ENCODE measurements around the gene SIRPB1. TPM values are rescaled to one million over a fixed set of nuclear protein-coding genes. Genes with fewer than 3 reads are reported as not detected.
"Not testable (repeated sequence)": the region's sequence is repeated elsewhere in the genome, so short reads cannot be mapped to it uniquely, and the experiment has no call there.

SIRPB1 gene
- total RNA-seq, 1 donor from 2014 or later: 0.40 TPM

DNA sequence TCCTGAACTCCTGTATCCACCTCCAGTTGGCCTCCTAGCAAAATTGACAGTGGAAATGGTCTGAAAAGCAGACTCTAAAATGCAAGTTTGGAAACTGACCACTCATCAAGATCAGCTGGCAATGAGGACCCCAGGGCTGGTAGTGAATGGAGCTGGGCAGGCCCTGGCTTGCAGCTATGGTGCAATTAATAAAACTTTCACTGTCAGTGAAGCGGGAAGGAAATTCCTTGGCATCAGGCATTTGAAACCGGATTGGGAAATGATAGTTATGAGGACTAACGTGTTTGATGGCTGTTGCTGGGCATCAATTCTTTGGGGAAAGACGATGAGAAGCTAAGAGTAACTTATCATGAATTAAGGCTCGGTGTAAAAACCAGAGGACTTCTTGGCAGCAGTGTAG lies 19.1 kb downstream of the SIRPB1 start:
- no peak for DNase-seq (ENCODE audit: low read depth in 2 of 2)

DNA sequence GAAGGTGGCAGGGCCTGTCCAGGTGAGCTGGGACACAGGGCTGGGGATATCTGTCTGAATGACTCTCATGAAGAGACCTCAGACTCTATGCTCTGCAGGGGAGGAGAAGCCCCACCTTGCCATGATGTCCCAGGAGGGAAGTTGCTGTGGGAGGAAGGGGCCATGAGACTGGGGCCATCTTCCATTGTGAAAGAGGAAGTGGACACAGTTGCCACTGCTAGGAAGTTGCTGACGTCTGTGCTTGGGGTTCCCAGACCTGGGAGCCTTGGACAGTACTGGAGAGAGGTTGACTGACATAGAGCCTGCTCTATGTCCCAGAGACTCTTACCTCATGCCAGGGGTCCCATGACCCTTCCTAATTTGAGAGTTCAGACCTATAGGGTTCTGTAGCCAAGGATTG lies 24.5 kb downstream of the SIRPB1 start:
- no peak for DNase-seq (ENCODE audit: low read depth in 2 of 2)

DNA sequence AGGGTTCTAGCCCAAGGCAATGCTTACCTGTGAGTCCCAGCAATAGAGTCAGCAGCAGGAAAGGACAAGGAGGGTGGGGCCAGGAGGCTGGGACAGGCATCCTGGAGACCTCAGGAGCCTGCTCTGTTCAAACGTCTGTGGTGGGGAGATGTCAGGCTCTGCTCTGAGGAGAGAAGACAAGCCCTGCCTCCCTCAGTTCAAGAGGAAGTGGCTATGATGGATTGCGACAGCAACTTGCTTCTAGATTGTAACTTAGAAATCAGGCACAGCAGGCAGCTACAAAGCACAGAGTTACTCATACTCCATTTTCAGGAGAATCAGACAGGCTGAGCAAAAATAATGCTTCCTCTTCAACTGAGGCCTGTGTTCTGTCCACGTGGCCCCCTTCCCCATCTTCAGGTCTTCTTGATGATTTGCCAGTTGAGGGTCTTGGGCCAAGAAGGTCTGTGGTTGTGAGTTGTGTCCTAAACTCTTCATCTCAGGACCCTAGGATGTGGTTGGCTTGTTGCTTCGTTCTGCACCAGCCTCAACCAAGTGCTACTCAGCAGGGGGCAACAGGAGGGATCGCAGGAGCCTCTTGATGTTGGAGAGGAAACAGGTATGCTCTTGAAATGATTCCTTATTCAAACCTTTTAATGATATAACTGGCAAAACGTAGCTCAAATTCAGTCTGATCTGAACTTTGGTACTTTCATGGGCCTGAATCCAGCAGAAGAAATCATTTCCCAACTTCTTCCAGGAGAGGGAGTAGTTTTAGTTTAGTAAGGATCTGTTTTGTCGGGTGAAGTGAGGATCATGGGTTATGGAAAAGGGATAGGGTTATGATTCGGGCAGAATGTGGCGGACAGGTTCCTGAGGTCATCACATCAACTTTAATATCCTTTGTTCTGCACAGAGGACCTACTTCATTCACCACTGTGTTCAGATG lies 31.0 kb downstream of the SIRPB1 start:
- no peak for DNase-seq (ENCODE audit: low read depth in 2 of 2)

DNA sequence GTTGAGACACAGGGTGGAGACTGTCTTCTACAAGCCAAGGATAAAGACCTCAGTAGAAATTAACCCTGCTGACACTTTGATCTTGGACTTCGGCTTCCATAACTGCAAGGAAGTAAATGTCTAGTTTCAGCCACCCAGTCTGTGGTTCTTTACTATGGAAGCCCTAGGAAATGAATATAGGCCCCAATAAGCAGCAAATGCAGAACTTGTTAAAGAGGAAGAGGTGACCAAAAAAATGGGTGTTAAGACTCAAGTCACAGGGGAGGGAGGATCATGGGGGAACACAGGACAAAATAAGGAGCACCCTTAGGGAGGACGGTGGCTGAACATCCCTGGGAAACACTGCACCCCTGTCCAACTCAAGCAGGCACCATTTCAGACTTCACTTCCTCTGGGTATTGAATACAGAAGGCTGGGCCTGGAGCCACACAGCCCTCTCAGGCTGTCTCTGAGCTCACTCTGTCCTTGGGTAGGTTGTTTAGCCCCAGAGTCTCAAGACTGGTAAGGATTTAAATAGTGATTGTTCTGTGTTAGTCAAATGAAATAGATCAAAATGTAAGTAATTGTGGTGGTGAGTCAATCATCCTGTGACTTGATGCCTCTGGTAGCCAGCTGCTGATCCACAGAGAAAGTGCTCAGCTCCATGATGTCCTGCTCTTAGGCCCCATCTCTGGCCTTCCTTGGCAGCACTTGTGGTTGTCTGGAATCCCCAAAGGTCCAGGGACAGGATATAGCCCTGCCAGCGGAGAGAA lies 31.9 kb downstream of the SIRPB1 start:
- no peak for DNase-seq (ENCODE audit: low read depth in 2 of 2)

DNA sequence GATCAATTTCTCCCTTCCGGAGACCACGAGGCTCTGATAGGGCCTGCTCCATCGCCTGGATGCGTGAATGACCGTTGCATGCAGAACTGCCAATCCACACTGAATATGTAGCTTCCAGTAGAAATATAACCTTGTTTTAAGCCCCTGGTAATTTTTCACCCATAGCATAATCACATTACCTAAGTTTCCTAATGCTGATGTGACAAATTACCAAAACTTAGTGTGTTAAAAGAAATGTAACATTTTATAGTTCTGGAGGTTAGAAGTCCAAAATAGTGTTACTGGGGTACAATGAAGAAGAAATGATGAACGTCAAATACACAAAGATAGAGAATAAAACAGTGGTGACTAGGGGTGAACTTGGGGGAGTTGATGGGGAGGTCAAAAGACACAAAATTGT lies 40.3 kb downstream of the SIRPB1 start:
- DNase-seq (ENCODE audit: low read depth in 2 of 2): no peak

DNA sequence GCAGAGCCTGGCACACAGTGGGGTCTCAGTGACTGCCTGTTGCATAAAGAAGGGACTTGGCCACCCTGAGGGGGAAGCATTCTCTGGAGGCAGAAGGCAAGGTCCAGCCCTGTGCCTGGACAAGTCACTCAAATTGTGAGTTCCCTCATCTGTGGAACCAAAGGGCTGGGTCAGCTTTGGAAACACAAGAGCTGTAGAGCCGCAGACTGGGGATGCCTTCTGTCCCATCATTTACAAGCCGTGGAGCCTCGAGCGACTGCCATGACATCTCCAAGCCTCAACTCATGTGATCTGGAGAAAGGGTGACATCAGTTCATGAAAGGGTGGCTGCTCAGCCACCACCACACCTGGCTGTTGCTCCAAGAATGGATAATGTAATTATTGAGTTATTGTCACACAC lies 41.9 kb downstream of the SIRPB1 start:
- DNase-seq (ENCODE audit: low read depth in 2 of 2): no peak

DNA sequence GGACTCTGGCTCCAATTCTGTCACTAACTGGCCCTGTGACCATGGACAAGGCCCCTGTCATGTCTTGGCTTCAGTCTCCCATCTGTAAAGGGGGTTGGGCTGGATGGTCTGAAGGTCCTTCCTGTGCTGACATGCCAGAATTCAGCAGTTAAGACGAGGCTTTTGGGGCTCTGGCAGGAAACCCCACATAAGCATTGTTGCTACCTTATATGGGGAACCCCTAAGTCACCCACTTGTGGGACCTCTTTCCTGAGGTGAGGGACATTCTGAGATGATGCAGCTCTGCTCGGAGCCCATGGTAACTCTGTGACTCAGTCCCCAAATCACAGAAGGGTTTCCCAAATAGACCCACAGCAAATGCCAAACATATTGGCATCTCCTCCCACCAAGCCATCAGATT lies 42.5 kb downstream of the SIRPB1 start:
- DNase-seq (ENCODE audit: low read depth in 2 of 2): not testable (repeated sequence)

DNA sequence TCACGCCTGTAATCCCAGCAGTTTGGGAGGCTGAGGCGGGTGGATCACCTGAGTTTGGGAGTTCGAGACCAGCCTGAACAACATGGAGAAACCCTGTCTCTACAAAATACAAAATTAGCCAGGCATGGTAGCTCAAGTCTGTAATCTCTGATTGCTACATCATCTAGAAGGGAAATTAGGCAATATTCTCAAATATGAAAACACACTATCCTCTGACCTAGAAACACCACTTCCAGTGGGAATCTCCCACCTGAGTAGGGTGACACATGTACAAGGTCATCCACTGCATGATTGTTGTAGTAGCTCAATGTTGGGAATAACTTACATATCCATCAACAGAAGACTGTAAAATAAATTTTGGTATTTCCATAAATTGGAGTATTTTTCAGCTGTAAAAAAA lies 43.2 kb downstream of the SIRPB1 start:
- no peak for DNase-seq (ENCODE audit: low read depth in 2 of 2)

DNA sequence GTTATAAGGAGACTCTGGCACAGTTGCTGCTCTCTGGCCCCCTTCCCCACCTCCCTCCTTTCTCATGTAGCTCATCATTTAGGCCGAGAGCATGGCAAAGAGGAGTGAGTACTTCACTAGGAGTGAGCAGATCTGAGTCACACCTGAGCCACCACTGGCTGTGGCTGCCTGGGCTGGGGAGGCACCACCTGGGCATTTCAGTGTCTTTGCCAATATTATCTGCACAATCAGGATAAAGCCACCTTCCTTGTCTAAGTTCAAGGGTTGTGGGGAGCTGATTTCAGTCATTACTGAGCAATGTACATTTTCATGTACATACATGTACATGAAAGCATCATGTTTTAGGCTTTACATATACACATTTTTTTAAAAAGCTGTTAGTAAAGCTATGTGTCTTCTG lies 43.8 kb downstream of the SIRPB1 start:
- DNase-seq (ENCODE audit: low read depth in 2 of 2): not testable (repeated sequence)

DNA sequence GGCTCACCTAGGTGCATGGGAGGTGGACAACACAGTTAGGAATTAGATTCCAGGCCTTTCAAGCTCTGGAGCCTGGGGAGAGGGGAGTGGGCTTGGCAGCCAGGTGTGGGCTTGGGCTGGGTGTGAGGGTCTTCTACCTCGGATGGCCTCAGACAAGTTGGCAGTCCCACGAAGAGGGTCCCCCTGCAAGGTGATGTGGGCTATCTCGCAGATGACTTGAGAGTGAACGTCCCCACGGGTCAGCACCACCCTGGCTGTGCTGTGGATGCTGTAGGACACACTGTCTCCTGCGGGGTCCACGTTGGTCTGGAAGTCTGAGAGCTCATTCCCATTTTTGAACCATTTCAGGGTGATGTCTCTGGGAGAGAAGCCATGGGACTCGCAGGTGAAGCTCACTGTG lies 48.2 kb downstream of the SIRPB1 start:
- DNase-seq (ENCODE audit: low read depth in 2 of 2): not testable (repeated sequence)

Other genes starting within 250 kb of the SIRPB1 start
- 263 and 278 TPM in 2 replicates for gene FKBP1A, start 227.0 kb downstream of the SIRPB1 start, total RNA-seq
- gene NSFL1C, start 153.2 kb downstream of the SIRPB1 start, total RNA-seq: 18.1 and 20.6 TPM in 2 replicates
- gene SIRPB2, start 128.6 kb downstream of the SIRPB1 start, total RNA-seq: 0.20 and 0.65 TPM in 2 replicates
- not detected in 2 replicates for gene SIRPD, start 62.3 kb downstream of the SIRPB1 start, total RNA-seq
- not detected in 2 replicates for gene SIRPG, start 37.8 kb upstream of the SIRPB1 start, total RNA-seq